Renal pelvis (tissue), 12 donors: ENCODE data around the gene UFL1. TPM values are rescaled to one million over a fixed set of nuclear protein-coding genes. Genes with fewer than 3 reads are reported as not detected.
"Not testable (repeated sequence)": the region's sequence is repeated elsewhere in the genome, so short reads cannot be mapped to it uniquely, and the experiment has no call there.

Source experiments
- DNase-seq: peaks from one replicate; pipeline ENCODE4 v3.0.0-alpha.2; 2013
- long read RNA-seq, 16 experiments: transcript quantifications; one replicate each; lab custom pipeline, GENCODE V29; 2026
- polyA plus RNA-seq, 3 donors: library from polyadenylated mRNA; unstranded; fragments of 120-200 nt; gene quantifications; one replicate each; pipeline ENCODE4 v1.2.1, GENCODE V29; 2013; ENCODE audit not compliant: insufficient read length in 3 of 3

UFL1 gene
- 10 to 100 TPM; 37.2 to 41.2 (median 38.6) TPM for polyA plus RNA-seq
- long read RNA-seq, donor 1, full-length matches to known transcripts, result 2 of 8 reads
- long read RNA-seq, donor 1, partial matches to known transcripts, result 6 of 8 reads
- long read RNA-seq, donor 1, other reads (novel, unspliced or antisense), result 0 of 8 reads
- long read RNA-seq, donor 2, full-length matches to known transcripts, result 1 of 1 reads
- long read RNA-seq, donor 2, partial matches to known transcripts, result 0 of 1 reads
- long read RNA-seq, donor 2, other reads (novel, unspliced or antisense), result 0 of 1 reads
- long read RNA-seq, donor 3, full-length matches to known transcripts, result 1 of 1 reads
- long read RNA-seq, donor 3, partial matches to known transcripts, result 0 of 1 reads
- long read RNA-seq, donor 3, other reads (novel, unspliced or antisense), result 0 of 1 reads
- long read RNA-seq, donor 4, result 0 reads
- long read RNA-seq, donor 5, result 0 reads
- long read RNA-seq, donor 6, full-length matches to known transcripts, result 4 of 12 reads
- long read RNA-seq, donor 6, partial matches to known transcripts, result 8 of 12 reads
- long read RNA-seq, donor 6, other reads (novel, unspliced or antisense), result 0 of 12 reads
- long read RNA-seq, donor 7, full-length matches to known transcripts, result 3 of 34 reads
- long read RNA-seq, donor 7, partial matches to known transcripts, result 31 of 34 reads
- long read RNA-seq, donor 7, other reads (novel, unspliced or antisense), result 0 of 34 reads
- long read RNA-seq, donor 8, partial matches to known transcripts, result 0 of 1 reads
- long read RNA-seq, donor 8, other reads (novel, unspliced or antisense), result 0 of 1 reads
- long read RNA-seq, donor 9, result 0 reads
- long read RNA-seq, donor 10, full-length matches to known transcripts, result 3 of 8 reads
- long read RNA-seq, donor 10, partial matches to known transcripts, result 5 of 8 reads
- long read RNA-seq, donor 10, other reads (novel, unspliced or antisense), result 0 of 8 reads
- long read RNA-seq, donor 11, full-length matches to known transcripts, result 2 of 2 reads
- long read RNA-seq, donor 11, partial matches to known transcripts, result 0 of 2 reads
- long read RNA-seq, donor 11, other reads (novel, unspliced or antisense), result 0 of 2 reads
- long read RNA-seq, donor 12, full-length matches to known transcripts, result 5 of 25 reads
- long read RNA-seq, donor 12, partial matches to known transcripts, result 20 of 25 reads
- long read RNA-seq, donor 12, other reads (novel, unspliced or antisense), result 0 of 25 reads
- long read RNA-seq, donor 13, full-length matches to known transcripts, result 1 of 1 reads
- long read RNA-seq, donor 13, partial matches to known transcripts, result 0 of 1 reads
- long read RNA-seq, donor 13, other reads (novel, unspliced or antisense), result 0 of 1 reads
- long read RNA-seq, donor 14, partial matches to known transcripts, result 14 of 15 reads
- long read RNA-seq, donor 14, other reads (novel, unspliced or antisense), result 0 of 15 reads
- long read RNA-seq, donor 15, full-length matches to known transcripts, result 8 of 8 reads
- long read RNA-seq, donor 15, partial matches to known transcripts, result 0 of 8 reads
- long read RNA-seq, donor 15, other reads (novel, unspliced or antisense), result 0 of 8 reads
- long read RNA-seq, donor 16, full-length matches to known transcripts, result 2 of 14 reads
- long read RNA-seq, donor 16, partial matches to known transcripts, result 12 of 14 reads
- long read RNA-seq, donor 16, other reads (novel, unspliced or antisense), result 0 of 14 reads

- DNase-seq, result peak; percentile 94
Measured at GRCh38 chr6:96521644-96522464, at the start of gene UFL1. Gene UFL1, plus strand, starts transcription at chr6:96521806. Its CDS starts 68 bp downstream, at chr6:96521874.

- not testable (repeated sequence) for DNase-seq
Measured at GRCh38 chr6:96472291-96472690, 49.3 kb upstream of the UFL1 start.

- no peak for DNase-seq
Measured at GRCh38 chr6:96478695-96479094, 42.9 kb upstream of the UFL1 start.

GRCh38 chr6:96491926-96492325 lies 29.7 kb upstream of the UFL1 start:
- DNase-seq, result no peak

GRCh38 chr6:96499781-96500180 lies 21.8 kb upstream of the UFL1 start:
- no peak for DNase-seq

GRCh38 chr6:96502915-96503314 lies 18.7 kb upstream of the UFL1 start:
- DNase-seq, result no peak

GRCh38 chr6:96505363-96505762 lies 16.2 kb upstream of the UFL1 start:
- DNase-seq, result no peak

GRCh38 chr6:96509281-96509680 lies 12.3 kb upstream of the UFL1 start:
- no peak for DNase-seq

GRCh38 chr6:96520171-96521115 lies 1.2 kb upstream of the UFL1 start:
- DNase-seq, result peak; percentile 3

- DNase-seq, result no peak
Measured at GRCh38 chr6:96521306-96521643, 331 bp upstream of the UFL1 start.

- no peak for DNase-seq
Measured at GRCh38 chr6:96522465-96523009, 931 bp downstream of the UFL1 start.

- no peak for DNase-seq
Measured at GRCh38 chr6:96528193-96528592, 6.6 kb downstream of the UFL1 start.

- DNase-seq, result no peak
Measured at GRCh38 chr6:96532399-96532798, 10.8 kb downstream of the UFL1 start.

GRCh38 chr6:96537726-96538125 lies 16.1 kb downstream of the UFL1 start:
- DNase-seq, result no peak

- DNase-seq, result no peak
Measured at GRCh38 chr6:96542702-96543101, 21.1 kb downstream of the UFL1 start.

GRCh38 chr6:96545882-96546281 lies 24.3 kb downstream of the UFL1 start:
- DNase-seq, result no peak

GRCh38 chr6:96547654-96548053 lies 26.0 kb downstream of the UFL1 start:
- no peak for DNase-seq

GRCh38 chr6:96554558-96554957 lies 33.0 kb downstream of the UFL1 start:
- DNase-seq, result no peak

- DNase-seq, result not testable (repeated sequence)
Measured at GRCh38 chr6:96559740-96560139, 38.1 kb downstream of the UFL1 start.
